K562 (cell line): ENCODE results near the gene RMND5A. TPM values are rescaled to one million over a fixed set of nuclear protein-coding genes. Genes with fewer than 3 reads are reported as not detected.

Experiments
- ATAC-seq: fragments of 200-7000 bp; cut with Tn5 transposase; 3 replicates; pipeline ENCODE4 v1.9.1; 2020; ENCODE audit warnings: moderate library complexity
- BruUV-seq: library from RNA; stranded (reverse); fragments of 400-500 nt; replicated peaks from 2 replicates; lab custom pipeline; 2021; lab: Mats Ljungman, UMichigan
- CTCF ChIA-PET: fragments of 300-600 bp; formaldehyde crosslinking; extraction: SDS; loops from one replicate; lab custom pipeline; 2021; ENCODE audit warnings: low intra/inter-chr PET ratio; lab: Yijun Ruan, JAX
- POLR2A ChIA-PET: fragments of 300-600, 350-650 bp; sonication (Branson Sonifier 250); formaldehyde crosslinking; extraction: SDS; loops from one replicate; lab custom pipeline; 2021; ENCODE audit warnings: antibody characterized with exemption, inconsistent platforms; lab: Yijun Ruan, JAX
- DNase-seq, 4 experiments: peaks; one replicate each; pipeline versions ENCODE4 v3.0.0 to v3.0.0-alpha.2; 2011 to 2018; ENCODE audit warnings: low spot score in 3 of 4, mixed read lengths in 3 of 4; ENCODE audit errors: extremely low read depth in 1 of 4
- FAIRE-seq: peaks from 2 replicates; lab custom pipeline; 2011; peaks lifted over from hg19 to GRCh38; lab: Jason Lieb, UNC
- H2AFZ ChIP-seq: 2 replicates; pipeline ENCODE4 v1.6.0; 2011; ENCODE audit warnings: low read depth, low read length, control low read depth, inconsistent platforms
- H3K27ac ChIP-seq: fragments of 200-600 bp; 3 replicates; pipeline ENCODE4 v1.8.0; 2011; ENCODE audit warnings: low read depth, mild to moderate bottlenecking, control low read depth, inconsistent platforms, low read length, moderate library complexity, mixed read lengths; ENCODE audit errors: extremely low read depth
- H3K27me3 ChIP-seq, 2 experiments: fragments of 300-600 bp in 1 of 2; 2 replicates in 1 of 2; 3 replicates in 1 of 2; pipeline versions ENCODE4 v1.6.0 to v1.8.0; 2011; ENCODE audit warnings: inconsistent platforms in 2 of 2, low read length in 2 of 2, mild to moderate bottlenecking in 1 of 2, mixed read lengths in 1 of 2, moderate library complexity in 1 of 2; ENCODE audit not compliant: control insufficient read depth in 2 of 2, insufficient read depth in 2 of 2
- H3K36me3 ChIP-seq: fragments of 300-600 bp; 3 replicates; pipeline ENCODE4 v1.8.0; 2011; ENCODE audit warnings: mild to moderate bottlenecking, low read length, inconsistent platforms; ENCODE audit not compliant: control insufficient read depth, insufficient read depth
- H3K4me1 ChIP-seq, 2 experiments: fragments of 200-600 bp in 1 of 2; replicated peaks in 1 of 2; 2 replicates in 1 of 2; 3 replicates in 1 of 2; pipeline versions ENCODE4 v1.5.1 to v1.8.0; 2011; ENCODE audit warnings: inconsistent platforms in 2 of 2, low read length in 2 of 2, mild to moderate bottlenecking in 1 of 2, mixed read lengths in 1 of 2, moderate library complexity in 1 of 2; ENCODE audit not compliant: control insufficient read depth in 2 of 2, insufficient read depth in 2 of 2
- H3K4me2 ChIP-seq: 2 replicates; pipeline ENCODE4 v1.6.1; 2011; ENCODE audit warnings: low read length, control low read depth, inconsistent platforms, mixed read lengths; ENCODE audit not compliant: insufficient read depth
- H3K4me3 ChIP-seq: fragments of 200-600 bp; sonication (generic), shearing (Covaris generic); 2 replicates; pipeline ENCODE4 v1.5.1; 2016; ENCODE audit warnings: control low read depth, inconsistent platforms
- H3K79me2 ChIP-seq: fragments of 200-600 bp; 3 replicates; pipeline ENCODE4 v1.8.0; 2011; ENCODE audit warnings: low read length, inconsistent platforms; ENCODE audit not compliant: control insufficient read depth, insufficient read depth
- H3K9ac ChIP-seq, 2 experiments: 2 replicates each; pipeline versions ENCODE4 v1.6.0 to v1.6.1; 2011; ENCODE audit warnings: low read depth in 2 of 2, low read length in 2 of 2, control low read depth in 1 of 2, inconsistent platforms in 1 of 2, mild to moderate bottlenecking in 1 of 2, mixed read lengths in 1 of 2; ENCODE audit not compliant: insufficient read depth in 1 of 2
- H3K9me1 ChIP-seq: one replicate; pipeline ENCODE4 v1.6.0; 2011; ENCODE audit warnings: inconsistent platforms, mild to moderate bottlenecking, low read length, moderate library complexity; ENCODE audit not compliant: control insufficient read depth, insufficient read depth
- H3K9me3 ChIP-seq: replicated peaks from 2 replicates; pipeline ENCODE4 v1.5.1; 2011; ENCODE audit warnings: low read depth, low read length, inconsistent platforms; ENCODE audit not compliant: control insufficient read depth, insufficient read depth
- H4K20me1 ChIP-seq: replicated peaks from 2 replicates; pipeline ENCODE4 v1.6.1; 2011; ENCODE audit warnings: low read length, inconsistent platforms, mixed read lengths; ENCODE audit not compliant: control insufficient read depth, insufficient read depth
- CBFA2T2 ChIP-seq: fragments of 450-650 bp; conservative IDR thresholded peaks from 2 replicates; pipeline ENCODE4 v1.6.1; 2017; ENCODE audit warnings: mild to moderate bottlenecking
- CHD4 ChIP-seq: fragments of 200-600 bp; sonication (generic); IDR thresholded peaks from 3 replicates; pipeline ENCODE4 v1.6.1; 2012; ENCODE audit warnings: low read depth, mild to moderate bottlenecking, mixed read lengths, low read length, inconsistent platforms; ENCODE audit not compliant: insufficient read depth, insufficient replicate concordance, poor library complexity, severe bottlenecking
- CTCFL ChIP-seq: IDR thresholded peaks from 2 replicates; pipeline ENCODE4 v1.6.1; 2011; ENCODE audit warnings: borderline replicate concordance, low read depth, mild to moderate bottlenecking, moderate library complexity, low read length; ENCODE audit not compliant: insufficient read depth, poor library complexity, severe bottlenecking
- HCFC1 ChIP-seq: IDR thresholded peaks from 2 replicates; pipeline ENCODE4 v1.6.1; 2012; ENCODE audit warnings: low read depth, low read length, improper control_type of control experiment
- HDAC6 ChIP-seq: IDR thresholded peaks from 2 replicates; pipeline ENCODE4 v1.6.1; 2012; ENCODE audit warnings: low read depth, mild to moderate bottlenecking, control low read depth, inconsistent platforms, low read length, moderate library complexity
- HIVEP1 ChIP-seq: fragments of 250-450 bp; sonication (Bioruptor Pico); IDR thresholded peaks from 2 replicates; pipeline ENCODE4 v1.4.0; 2020; ENCODE audit warnings: mild to moderate bottlenecking
- HLTF ChIP-seq: fragments of 450-650 bp; IDR thresholded peaks from 2 replicates; pipeline ENCODE4 v1.6.1; 2016
- KLF10 ChIP-seq: fragments of 250-450 bp; sonication (Bioruptor Pico); IDR thresholded peaks from 2 replicates; pipeline ENCODE4 v1.6.1; 2021; ENCODE audit warnings: matching md5 sums
- NBN ChIP-seq: fragments of 450-650 bp; IDR thresholded peaks from 2 replicates; pipeline ENCODE4 v1.6.1; 2016; ENCODE audit warnings: low read depth, mild to moderate bottlenecking
- NFATC3 ChIP-seq: fragments of 450-650 bp; IDR thresholded peaks from 2 replicates; pipeline ENCODE4 v1.6.1; 2017; ENCODE audit warnings: mild to moderate bottlenecking
- POU5F1 ChIP-seq: fragments of 150-350 bp; IDR thresholded peaks from 2 replicates; pipeline ENCODE4 v1.6.1; 2014; ENCODE audit warnings: borderline replicate concordance, low read length, low read depth, mild to moderate bottlenecking; ENCODE audit not compliant: partially characterized antibody
- SIX5 ChIP-seq, 2 experiments: IDR thresholded peaks; 2 replicates each; pipeline ENCODE4 v1.6.1; 2011; ENCODE audit warnings: low read length in 2 of 2, borderline replicate concordance in 1 of 2, low read depth in 1 of 2, mild to moderate bottlenecking in 1 of 2, moderate library complexity in 1 of 2; ENCODE audit not compliant: insufficient read depth in 1 of 2
- STAT5B ChIP-seq: fragments of 250-450 bp; sonication (Bioruptor Pico); IDR thresholded peaks from 2 replicates; pipeline ENCODE4 v1.8.0; 2021; ENCODE audit warnings: mild to moderate bottlenecking, inconsistent platforms
- ZKSCAN1 ChIP-seq: fragments of 150-350 bp; IDR thresholded peaks from 2 replicates; pipeline ENCODE4 v1.6.1; 2016; ENCODE audit warnings: low read depth, low read length
- ZNF146 ChIP-seq: IDR thresholded peaks from one replicate; pipeline ENCODE4 v1.6.1; 2018; ENCODE audit warnings: missing compliant biosample characterization; ENCODE audit not compliant: unreplicated experiment
- ZNF212 ChIP-seq: fragments of 450-650 bp; formaldehyde crosslinking; IDR thresholded peaks from 2 replicates; pipeline ENCODE4 v1.4.0; 2020; ENCODE audit warnings: mild to moderate bottlenecking
- ZNF436 ChIP-seq: fragments of 250-450, 450-650 bp; sonication (Bioruptor Pico); formaldehyde crosslinking; IDR thresholded peaks from 2 replicates; pipeline ENCODE4 v1.7.0; 2020; ENCODE audit warnings: mild to moderate bottlenecking
- WGBS: fragments of 100-300 bp; shearing (Covaris generic); methylation state at CpG from one replicate; pipeline ENCODE4 v1.1.6; 2016; ENCODE audit warnings: low coverage, mixed read lengths; ENCODE audit not compliant: insufficient coverage; ENCODE audit errors: missing lambda C conversion rate; 5-methylcytosine and 5-hydroxymethylcytosine counted together
- in situ Hi-C: fragments of 300-500 bp; cut with MboI; formaldehyde crosslinking; loops from 4 replicates; pipeline ENCODE4 v1.15.0; 2018; ENCODE audit warnings: inconsistent platforms, mixed read lengths
- intact Hi-C: fragments of 100-400 bp; cut with micrococcal nuclease; formaldehyde crosslinking; loops from 2 replicates; pipeline ENCODE4 v1.14.2; 2022
- polyA plus RNA-seq, 8 experiments: library from polyadenylated mRNA; depleted of rRNA in 4 of 8; stranded (reverse) in 5 of 8; unstranded in 3 of 8; fragments of >200 nt; fragmentation: Nextera tagmentation in 2 of 8; fragmentation: Illumina TruSeq in 1 of 8; extraction: Ambion mirVana in 2 of 8; extraction: Trizol in 1 of 8; gene quantifications; 2 replicates each; pipeline versions ENCODE4 v1.2.1 to v1.2.3, GENCODE V29; 2011 to 2014; ENCODE audit warnings: inconsistent platforms in 1 of 8, missing spikeins in 1 of 8
- total RNA-seq, 7 experiments: library from RNA; depleted of rRNA in 6 of 7; stranded (reverse); fragments of >200 nt in 6 of 7; fragmentation: Illumina TruSeq in 2 of 7; extraction: Trizol in 2 of 7; gene quantifications; 2 replicates each; pipeline versions ENCODE4 v1.2.1 to v1.2.3, GENCODE V29; 2011 to 2021; ENCODE audit warnings: low replicate concordance in 1 of 7
- TF ChIP-seq, protein P1 (sequence below): fragments of 250-450 bp; sonication (Bioruptor Pico); IDR thresholded peaks from 2 replicates; pipeline ENCODE4 v1.8.0; 2022; ENCODE audit warnings: inconsistent platforms

The RMND5A gene
- total and polyA plus RNA-seq, 9 of the 15 experiments (the other 6 are each of a cell fraction or from before 2014, with no cell fraction given): 13.2 to 43.5 (median 34.1) TPM

DNA sequence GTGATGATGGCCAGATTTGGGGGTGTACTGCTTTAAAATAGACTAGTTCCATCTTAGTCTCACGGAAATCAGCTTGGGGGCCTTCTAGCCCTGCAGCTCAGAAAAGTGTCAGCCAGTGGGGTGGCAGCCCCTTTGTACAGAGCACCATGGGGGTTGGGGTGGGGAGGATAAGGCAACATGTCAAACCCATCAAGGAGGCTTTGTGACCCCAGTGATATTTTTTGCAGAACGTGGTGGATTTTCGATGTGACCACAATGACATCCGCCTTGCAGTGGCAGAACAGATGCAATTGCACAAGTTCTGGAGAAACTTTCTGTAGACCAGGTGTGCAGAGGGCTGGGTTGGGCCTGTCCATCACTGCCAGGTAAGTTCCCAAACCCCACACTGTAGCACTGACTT is 73.7 kb downstream of the RMND5A start (continued):
- TF ChIP-seq ZNF146 (CRISPR knock-in tag) (no peak), STAT5B (CRISPR knock-in tag) (no peak), CBFA2T2 (no peak), SIX5 (IDR thresholded peaks at IDR 0.05; ENCODE audit: borderline replicate concordance in 1 of 2, insufficient read depth in 1 of 2, low read depth in 1 of 2, low read length in 2 of 2) (no peak), NBN (no peak)

DNA sequence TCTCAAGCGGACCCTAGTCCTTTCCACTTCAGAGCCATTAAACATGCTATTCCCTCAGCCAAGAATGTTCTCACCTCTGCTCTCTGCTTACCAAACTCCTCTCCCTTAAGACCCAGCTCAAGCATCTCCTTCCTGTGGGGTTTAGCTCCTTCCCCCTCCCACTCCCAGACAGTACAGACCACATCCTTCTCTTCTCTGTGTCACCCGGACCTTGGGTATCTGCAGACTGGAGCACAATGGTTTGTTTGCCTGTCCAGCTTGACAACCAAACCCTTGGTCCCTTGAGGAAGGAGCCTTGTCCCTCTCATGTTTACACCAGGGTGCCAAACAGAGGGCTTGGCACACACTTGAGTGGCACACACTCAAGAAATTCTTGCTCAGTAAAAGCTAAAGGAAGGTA is 74.8 kb downstream of the RMND5A start:
- H3K4me3 ChIP-seq: no peak overlapping the region
- no peak overlapping the region for H3K9ac ChIP-seq
- FAIRE-seq (no peak), DNase-seq (no peak)
- CTCF ChIA-PET: no interaction called here
- no peak overlapping the region for H3K27ac ChIP-seq
- no peaks in the 10 kb centered on the region for H3K79me2 ChIP-seq
- no peaks in the 10 kb centered on the region for H4K20me1 ChIP-seq
- 5% methylated on average over 2 of the region's 2 CpGs for WGBS
- no peaks in the 10 kb centered on the region for H3K9me1 ChIP-seq
- H3K4me2 ChIP-seq: no peak overlapping the region
- in situ Hi-C loops (no loop called here), intact Hi-C loops (no loop called here)
- no peak overlapping the region for H2AFZ ChIP-seq
- H3K9me3 ChIP-seq: no peaks in the 10 kb centered on the region; the same call in 1 of the 2 replicates
- H3K36me3 ChIP-seq: no peaks in the 10 kb centered on the region
- H3K27me3 ChIP-seq: peaks cover 12 to 29% of the 10 kb centered on the region in 2 experiments; a peak in 4 of 5 replicates
- peaks cover 0 to 10% of the 10 kb centered on the region in 2 experiments; a peak in 2 of 5 replicates for H3K4me1 ChIP-seq
- TF ChIP-seq POU5F1: no peak
- TF ChIP-seq HLTF: no peak
- no peak for TF ChIP-seq CTCFL
- TF ChIP-seq ZKSCAN1: no peak
- TF ChIP-seq ZNF436: no peak
- TF ChIP-seq ZNF212: no peak
- TF ChIP-seq, protein P1, sequence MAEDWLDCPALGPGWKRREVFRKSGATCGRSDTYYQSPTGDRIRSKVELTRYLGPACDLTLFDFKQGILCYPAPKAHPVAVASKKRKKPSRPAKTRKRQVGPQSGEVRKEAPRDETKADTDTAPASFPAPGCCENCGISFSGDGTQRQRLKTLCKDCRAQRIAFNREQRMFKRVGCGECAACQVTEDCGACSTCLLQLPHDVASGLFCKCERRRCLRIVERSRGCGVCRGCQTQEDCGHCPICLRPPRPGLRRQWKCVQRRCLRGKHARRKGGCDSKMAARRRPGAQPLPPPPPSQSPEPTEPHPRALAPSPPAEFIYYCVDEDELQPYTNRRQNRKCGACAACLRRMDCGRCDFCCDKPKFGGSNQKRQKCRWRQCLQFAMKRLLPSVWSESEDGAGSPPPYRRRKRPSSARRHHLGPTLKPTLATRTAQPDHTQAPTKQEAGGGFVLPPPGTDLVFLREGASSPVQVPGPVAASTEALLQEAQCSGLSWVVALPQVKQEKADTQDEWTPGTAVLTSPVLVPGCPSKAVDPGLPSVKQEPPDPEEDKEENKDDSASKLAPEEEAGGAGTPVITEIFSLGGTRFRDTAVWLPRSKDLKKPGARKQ (CRISPR knock-in tag): no peak
- TF ChIP-seq KLF10 (CRISPR knock-in tag): no peak
- no peak for TF ChIP-seq HCFC1
- no peak for TF ChIP-seq CHD4
- TF ChIP-seq HDAC6: no peak
- no peak for TF ChIP-seq NFATC3
- TF ChIP-seq HIVEP1 (CRISPR knock-in tag): no peak
- TF ChIP-seq, all 486 proteins: peak for 0
- no peak for ATAC-seq
- POLR2A ChIA-PET: interaction anchor here (1.0 kb wide), 1 partner anchor 14 kb away, joined by 3 read pairs; no protein-coding TSS in a partner anchor
- no TSS peak for BruUV-seq
